T-helper 17 cell (primary cell): ENCODE data around the gene GRIN1. TPM values are rescaled to one million over a fixed set of nuclear protein-coding genes. Genes with fewer than 3 reads are reported as not detected.

Experiments used
- ATAC-seq: fragments of 150-1000 bp; cut with Tn5 transposase; 2 replicates; pipeline ENCODE4 v1.10.0; 2021; ENCODE audit warnings: mild to moderate bottlenecking, moderate library complexity
- DNase-seq, 3 donors: peaks; one replicate each; pipeline versions ENCODE4 v3.0.0 to v3.0.0-alpha.2; 2020 to 2021
- H3K9me3 ChIP-seq: one replicate; pipeline ENCODE4 v1.7.0; 2013; ENCODE audit warnings: low read length, mild to moderate bottlenecking; ENCODE audit not compliant: control insufficient read depth, poor library complexity, severe bottlenecking
- H3K27ac Mint-ChIP-seq: one replicate; pipeline ENCODE4 v1.8.0; 2022; ENCODE audit warnings: mild to moderate bottlenecking, moderate library complexity, mixed read lengths
- H3K27me3 Mint-ChIP-seq: one replicate; pipeline ENCODE4 v1.8.0; 2022; ENCODE audit warnings: mixed read lengths
- H3K36me3 Mint-ChIP-seq: one replicate; pipeline ENCODE4 v1.8.0; 2022; ENCODE audit warnings: low read depth, mixed read lengths
- H3K4me1 Mint-ChIP-seq: one replicate; pipeline ENCODE4 v1.8.0; 2022; ENCODE audit warnings: mild to moderate bottlenecking, mixed read lengths
- H3K4me3 Mint-ChIP-seq: one replicate; pipeline ENCODE4 v1.8.0; 2022; ENCODE audit warnings: mild to moderate bottlenecking, moderate library complexity, mixed read lengths
- total RNA-seq, 4 donors: library from RNA in 2 of 4; stranded (reverse) in 2 of 4; gene quantifications; one replicate each; pipeline ENCODE4 v1.2.3 and lab custom pipeline; 2022 to 2026

GRIN1 gene
- total RNA-seq, 2 donors from 2014 or later: not detected

DNA sequence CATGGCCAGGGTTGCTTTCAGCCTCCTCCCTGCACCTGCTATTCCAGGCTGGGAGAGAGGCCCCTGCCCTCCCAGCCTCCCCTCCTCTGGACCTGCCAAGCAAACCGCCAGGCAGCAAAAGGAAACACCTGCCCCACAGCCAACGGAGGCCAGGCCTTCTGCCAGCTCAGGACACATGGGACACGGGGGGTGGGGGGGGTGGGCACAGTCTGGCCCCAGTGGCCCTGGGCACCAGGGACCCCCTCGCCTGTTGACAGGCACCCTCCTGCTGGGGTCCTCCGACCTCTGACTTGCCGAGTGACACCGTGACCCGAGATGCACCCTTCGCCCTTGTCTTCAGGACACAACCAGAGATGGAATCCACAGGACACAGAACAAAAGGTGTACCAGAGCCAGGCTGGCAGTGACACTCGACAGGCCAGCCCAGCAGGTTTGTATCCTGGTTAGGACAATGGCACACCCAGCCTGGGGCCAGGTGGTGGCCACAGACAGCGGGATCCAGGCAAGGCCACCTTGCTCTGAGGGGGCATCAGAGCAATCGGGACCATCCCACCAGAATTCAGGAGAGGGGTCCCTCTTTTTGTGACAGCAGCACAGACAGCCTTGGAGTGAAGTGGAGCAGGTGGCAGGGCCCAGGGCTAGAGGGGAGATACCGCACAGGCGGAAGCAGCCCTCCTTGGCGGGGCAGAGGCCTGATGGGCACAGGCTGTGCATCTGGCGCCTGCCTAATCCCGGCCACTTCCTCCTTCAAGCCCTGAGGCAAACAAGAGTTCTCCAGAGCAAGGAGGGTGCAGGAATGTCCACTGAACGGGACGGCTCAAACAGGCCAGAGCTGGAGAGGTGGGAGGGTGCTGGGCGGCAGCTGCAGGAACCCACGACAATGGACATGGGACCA is 34.2 kb downstream of the GRIN1 start:
- Mint-ChIP-seq H3K27me3 (peaks cover 16% of the 10 kb centered on the region), H3K4me3 (no peak overlapping the region), H3K27ac (no peak overlapping the region), H3K4me1 (peaks cover 2% of the 10 kb centered on the region), H3K36me3 (no peaks in the 10 kb centered on the region)
- H3K9me3 ChIP-seq: no peaks in the 10 kb centered on the region
- DNase-seq (no peak), ATAC-seq (no peak)

DNA sequence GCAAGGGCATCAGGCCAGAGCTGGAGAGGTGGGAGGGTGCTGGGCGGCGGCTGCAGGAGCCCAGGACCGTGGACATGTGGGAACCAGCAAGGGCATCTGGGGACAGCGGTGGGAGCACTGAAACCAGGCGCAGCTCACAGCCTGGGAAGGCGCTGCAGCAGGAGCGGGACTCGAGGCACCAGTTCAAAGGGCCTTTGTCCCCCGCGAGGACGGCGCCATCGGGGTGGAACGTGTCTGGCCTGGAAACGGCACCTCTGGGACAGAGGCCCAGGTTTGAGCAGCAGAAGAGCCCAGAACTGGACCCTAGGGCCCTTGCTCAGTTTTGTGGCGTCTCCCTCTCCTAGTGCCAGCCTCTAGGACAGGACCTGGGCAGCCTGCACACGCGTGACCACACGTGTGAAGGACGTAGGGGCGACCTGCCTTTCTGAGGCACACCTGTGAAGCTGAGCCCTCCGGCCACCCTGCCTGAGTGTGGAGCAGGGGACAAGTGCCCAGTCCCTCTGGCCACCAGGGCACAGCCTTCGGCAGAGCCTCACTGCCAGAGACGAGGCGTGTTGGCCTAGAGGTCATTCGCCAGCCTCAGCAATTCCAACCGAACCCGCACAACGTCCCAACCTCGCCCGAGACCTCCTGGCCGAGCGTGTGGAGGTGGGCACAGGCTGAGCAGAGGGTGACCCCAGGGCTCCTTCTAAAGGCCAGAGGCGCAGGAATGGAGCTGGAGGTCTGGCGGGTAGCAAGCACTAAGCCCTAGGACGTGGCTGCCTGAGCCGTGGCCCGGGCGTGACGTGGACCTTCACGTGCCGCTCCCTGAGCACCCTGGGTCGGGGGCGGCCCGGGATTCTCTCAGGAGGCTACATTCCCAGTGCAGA is 35.1 kb downstream of the GRIN1 start:
- Mint-ChIP-seq H3K27ac (no peak overlapping the region), H3K4me3 (no peak overlapping the region), H3K27me3 (peaks cover 16% of the 10 kb centered on the region), H3K4me1 (no peaks in the 10 kb centered on the region), H3K36me3 (no peaks in the 10 kb centered on the region)
- H3K9me3 ChIP-seq: no peaks in the 10 kb centered on the region
- ATAC-seq: no peak
- DNase-seq: no peak

DNA sequence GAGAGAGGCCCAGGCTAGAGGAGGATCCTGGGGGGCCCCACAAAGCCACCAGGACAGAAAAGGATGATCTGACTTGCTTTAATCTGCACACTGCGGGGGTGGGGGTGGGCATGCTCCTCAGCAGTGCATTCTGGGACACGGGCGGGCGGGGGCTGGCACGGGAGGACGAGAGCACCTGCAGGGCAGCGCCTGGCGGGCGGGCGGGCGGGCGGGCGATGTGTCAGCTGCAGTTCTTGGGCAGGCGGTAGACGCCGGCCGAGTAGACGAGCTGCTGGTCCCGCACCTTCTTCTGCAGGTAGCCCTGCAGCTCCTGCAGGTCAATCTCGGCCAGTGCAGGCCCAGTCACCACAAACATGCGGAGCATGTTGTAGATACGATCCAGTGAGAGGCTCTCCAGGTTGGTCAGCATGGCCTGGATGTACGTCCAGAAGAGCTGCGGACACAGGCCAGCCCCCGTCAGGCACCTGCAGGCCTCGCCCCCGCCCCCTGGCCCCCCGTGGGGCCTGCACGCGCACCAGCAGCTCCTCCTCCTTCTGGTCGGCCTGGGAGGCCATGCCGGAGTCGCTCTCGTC is 35.9 kb downstream of the GRIN1 start:
- H3K4me1 Mint-ChIP-seq: no peaks in the 10 kb centered on the region
- H3K4me3 Mint-ChIP-seq: no peak overlapping the region
- ATAC-seq: no peak
- H3K9me3 ChIP-seq: no peaks in the 10 kb centered on the region
- no peak overlapping the region for H3K27ac Mint-ChIP-seq
- DNase-seq: no peak
- peaks cover 16% of the 10 kb centered on the region for H3K27me3 Mint-ChIP-seq
- no peaks in the 10 kb centered on the region for H3K36me3 Mint-ChIP-seq

DNA sequence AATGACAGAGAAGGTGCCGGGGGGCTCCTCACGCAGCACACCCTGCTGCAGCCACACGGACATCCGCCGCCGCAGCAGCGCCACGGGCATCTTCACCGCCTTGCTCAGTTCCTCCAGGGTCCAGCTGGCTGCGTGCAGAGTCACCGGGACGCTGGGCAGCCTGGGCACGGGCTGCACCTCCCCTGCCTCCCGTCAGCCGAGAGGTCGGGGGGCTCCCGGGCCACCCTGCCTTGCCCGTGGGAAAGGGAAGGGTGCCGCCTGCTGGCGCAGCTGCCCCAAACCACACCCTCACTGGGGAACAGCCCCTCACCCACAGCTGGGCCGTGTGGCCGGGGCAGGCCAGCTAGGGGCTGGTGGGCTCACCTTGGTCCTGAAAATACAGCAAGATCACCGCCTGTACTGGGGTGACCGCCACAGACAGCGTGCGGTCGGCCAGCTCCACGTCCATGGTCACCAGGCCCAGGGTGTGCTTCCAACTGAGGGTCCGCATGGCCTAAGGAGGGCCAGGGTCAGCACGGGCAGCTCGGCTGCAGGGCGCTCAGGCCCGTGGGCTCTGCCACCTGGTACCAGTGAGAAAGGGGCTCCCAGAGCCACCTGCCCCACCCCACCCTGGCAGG is 36.5 kb downstream of the GRIN1 start:
- ATAC-seq (no peak), DNase-seq (no peak)

DNA sequence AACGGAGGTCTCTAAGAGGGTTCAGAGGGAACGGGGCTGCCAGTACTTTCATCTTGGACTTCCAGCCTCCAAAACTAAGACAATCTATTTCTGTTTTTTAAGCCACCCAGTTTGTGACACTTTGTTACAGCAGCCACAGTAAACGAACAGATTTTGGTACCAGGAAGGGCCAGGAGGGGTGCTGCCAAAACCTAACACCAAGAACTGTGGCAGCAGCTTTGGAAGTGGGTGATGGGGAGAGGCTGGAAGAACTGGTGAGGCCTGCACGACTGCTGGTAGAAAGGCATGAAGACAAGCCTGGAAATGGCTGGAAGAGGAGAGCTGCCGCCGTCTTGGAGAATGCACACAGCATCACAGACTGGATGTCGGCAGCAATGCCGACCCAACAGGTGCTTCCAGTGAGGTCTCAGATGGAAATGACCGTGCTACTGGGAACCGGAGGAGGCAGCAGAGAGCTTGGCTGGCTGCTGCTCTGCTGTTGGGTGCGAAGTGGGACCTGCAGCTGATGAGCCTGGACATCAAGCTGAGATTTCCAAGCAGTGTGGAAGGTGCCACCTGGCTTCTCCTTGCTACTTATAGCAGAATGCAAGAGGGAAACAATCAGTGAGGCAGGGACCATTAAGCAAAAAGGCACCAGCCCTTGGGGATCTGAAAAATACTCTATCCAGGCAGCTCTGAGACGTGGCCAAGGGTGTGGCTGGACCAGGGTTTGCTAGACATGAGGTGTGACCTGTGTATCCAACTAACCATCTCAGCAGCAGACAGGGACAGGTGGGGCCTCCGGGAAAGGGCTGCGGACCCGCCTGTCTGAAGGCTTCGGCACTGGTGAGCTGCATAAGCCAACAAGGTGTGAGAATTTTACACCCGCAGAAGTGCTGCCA is 37.6 kb downstream of the GRIN1 start:
- Mint-ChIP-seq H3K4me1 (no peaks in the 10 kb centered on the region), H3K36me3 (no peaks in the 10 kb centered on the region), H3K4me3 (peak overlapping the region; percentile 41), H3K27me3 (peaks cover 10% of the 10 kb centered on the region), H3K27ac (no peak overlapping the region)
- no peaks in the 10 kb centered on the region for H3K9me3 ChIP-seq
- no peak for DNase-seq
- ATAC-seq: peak; percentile 71

More for the DNA sequence above, 36.5 kb downstream of the GRIN1 start:
- no peaks in the 10 kb centered on the region for H3K36me3 Mint-ChIP-seq
- no peak overlapping the region for H3K27ac Mint-ChIP-seq
- no peaks in the 10 kb centered on the region for H3K4me1 Mint-ChIP-seq
- H3K4me3 Mint-ChIP-seq: no peak overlapping the region
- peaks cover 12% of the 10 kb centered on the region for H3K27me3 Mint-ChIP-seq
- no peaks in the 10 kb centered on the region for H3K9me3 ChIP-seq

DNA sequence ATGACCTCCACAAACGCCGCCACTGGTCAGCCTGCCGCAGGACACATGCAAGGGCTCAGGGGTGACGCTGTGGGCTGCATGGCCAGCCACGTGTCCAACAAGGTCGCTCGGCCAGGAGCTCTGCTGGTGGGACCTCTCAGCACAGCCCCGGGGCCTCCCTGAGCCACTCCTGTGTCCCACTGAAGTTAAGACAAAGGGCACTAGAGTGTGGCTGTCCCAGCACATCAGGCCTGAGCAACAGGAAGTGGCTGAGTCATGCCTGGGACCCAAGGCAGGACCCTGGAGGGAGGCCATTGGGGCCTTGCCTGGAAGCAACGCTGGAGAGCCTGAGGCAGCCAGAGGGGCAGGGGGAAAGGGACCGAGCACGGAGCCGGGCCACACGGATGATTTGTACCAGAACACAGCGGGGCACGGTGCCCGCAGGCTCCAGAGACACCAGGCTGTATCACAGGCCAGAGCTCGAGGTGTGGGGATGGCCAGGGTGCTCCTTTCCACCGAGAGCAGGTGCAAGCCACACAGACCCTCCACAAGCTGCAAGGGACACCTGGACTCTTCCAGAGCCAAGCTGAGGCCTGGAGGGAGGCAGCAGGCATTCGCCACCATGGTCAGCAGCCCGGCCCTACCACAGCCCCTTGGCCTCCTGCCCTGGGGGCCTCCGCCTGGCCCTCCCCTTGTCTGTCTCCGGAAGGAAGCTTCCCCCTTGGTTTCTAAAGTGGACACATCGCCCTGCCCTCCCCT is 39.4 kb downstream of the GRIN1 start:
- H3K27me3 Mint-ChIP-seq: peaks cover under 1% of the 10 kb centered on the region
- H3K27ac Mint-ChIP-seq: no peak overlapping the region
- ATAC-seq (no peak), DNase-seq (no peak)
- peaks cover 3% of the 10 kb centered on the region for H3K36me3 Mint-ChIP-seq
- peaks cover 4% of the 10 kb centered on the region for H3K4me1 Mint-ChIP-seq
- no peaks in the 10 kb centered on the region for H3K9me3 ChIP-seq
- H3K4me3 Mint-ChIP-seq: no peak overlapping the region

DNA sequence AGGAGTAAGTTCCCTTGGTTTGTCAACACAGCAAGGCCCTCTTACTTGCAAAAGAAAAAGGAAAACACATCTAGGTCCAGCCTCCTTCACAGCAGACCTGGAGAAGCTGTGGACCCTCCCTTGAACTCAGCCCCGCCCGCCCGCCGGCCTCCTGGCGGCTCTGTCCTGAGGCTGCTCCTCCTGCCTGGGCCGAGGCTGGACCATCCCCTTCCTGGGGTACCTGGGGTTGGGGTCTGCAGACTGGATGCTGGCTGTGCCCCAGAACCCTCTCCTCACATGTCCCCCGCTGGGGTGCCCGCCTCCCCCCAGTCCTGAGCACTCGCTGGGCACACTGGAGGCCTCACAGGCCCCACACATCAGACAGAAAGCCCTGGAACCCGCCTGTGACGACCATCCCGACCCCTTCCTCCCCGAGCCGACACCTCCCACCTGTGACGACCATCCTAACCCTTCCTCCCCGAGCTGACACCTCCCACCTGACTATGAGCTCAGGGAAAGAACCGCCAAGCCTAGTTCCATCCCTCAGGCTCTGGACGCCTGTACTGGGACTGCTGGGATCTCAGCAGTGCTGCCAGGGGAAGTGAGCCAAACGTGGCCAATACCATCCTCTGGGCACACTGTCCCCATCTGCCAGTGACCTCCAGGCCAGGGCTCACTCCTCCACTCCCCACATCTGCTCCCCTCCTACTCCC is 40.1 kb downstream of the GRIN1 start:
- H3K27me3 Mint-ChIP-seq: no peaks in the 10 kb centered on the region
- no peak overlapping the region for H3K4me3 Mint-ChIP-seq
- H3K4me1 Mint-ChIP-seq: peaks cover 6% of the 10 kb centered on the region
- H3K36me3 Mint-ChIP-seq: peaks cover 3% of the 10 kb centered on the region
- DNase-seq (no peak), ATAC-seq (no peak)
- no peaks in the 10 kb centered on the region for H3K9me3 ChIP-seq
- no peak overlapping the region for H3K27ac Mint-ChIP-seq

DNA sequence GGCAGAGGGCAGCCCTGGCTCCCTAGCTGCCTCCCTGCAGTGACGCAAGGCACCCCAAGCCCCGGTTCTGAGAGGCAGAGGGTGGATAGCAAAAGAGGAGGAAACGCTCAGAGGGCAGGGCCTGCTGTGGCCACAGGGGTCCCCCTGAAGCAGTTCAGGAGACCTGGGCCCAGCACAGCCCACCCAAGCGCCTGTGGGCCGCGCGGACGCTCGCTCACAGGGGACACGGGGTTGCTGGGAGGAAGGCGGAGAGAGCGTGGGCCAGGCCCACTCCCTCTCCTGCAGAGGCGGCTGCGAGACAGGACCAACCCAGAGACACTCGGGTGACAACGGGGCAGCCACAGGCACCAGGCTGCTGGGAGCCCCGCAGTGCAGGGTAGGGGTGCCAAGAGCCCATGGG is 40.8 kb downstream of the GRIN1 start:
- peaks cover 3% of the 10 kb centered on the region for H3K36me3 Mint-ChIP-seq
- H3K4me1 Mint-ChIP-seq: peaks cover 10% of the 10 kb centered on the region
- no peak for DNase-seq
- no peak for ATAC-seq
- no peak overlapping the region for H3K27ac Mint-ChIP-seq
- no peaks in the 10 kb centered on the region for H3K27me3 Mint-ChIP-seq
- no peak overlapping the region for H3K4me3 Mint-ChIP-seq
- H3K9me3 ChIP-seq: no peaks in the 10 kb centered on the region

DNA sequence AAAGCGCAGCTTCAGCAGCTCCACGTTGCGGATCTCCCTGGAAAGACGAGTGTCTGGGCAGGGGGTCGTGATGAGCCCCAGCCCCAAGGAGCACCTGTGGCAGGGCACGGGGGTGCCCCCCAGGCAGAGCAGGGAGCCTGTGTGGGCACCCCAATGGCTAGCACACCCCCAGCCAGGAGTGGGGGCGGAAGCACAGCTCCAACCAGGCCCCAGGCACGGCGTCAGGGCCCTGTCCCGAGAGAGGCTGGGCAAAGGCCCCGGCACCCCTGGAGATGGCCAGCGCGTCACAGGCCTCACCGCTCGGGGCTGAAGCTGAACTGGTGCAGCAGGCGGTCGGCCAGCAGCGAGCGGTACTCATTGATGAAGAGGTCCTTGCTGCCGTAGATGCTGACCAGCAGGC is 41.5 kb downstream of the GRIN1 start:
- ATAC-seq: no peak
- Mint-ChIP-seq H3K4me1 (peaks cover 10% of the 10 kb centered on the region), H3K27ac (no peak overlapping the region), H3K36me3 (peaks cover 3% of the 10 kb centered on the region), H3K27me3 (no peaks in the 10 kb centered on the region), H3K4me3 (no peak overlapping the region)
- no peak for DNase-seq
- no peaks in the 10 kb centered on the region for H3K9me3 ChIP-seq

DNA sequence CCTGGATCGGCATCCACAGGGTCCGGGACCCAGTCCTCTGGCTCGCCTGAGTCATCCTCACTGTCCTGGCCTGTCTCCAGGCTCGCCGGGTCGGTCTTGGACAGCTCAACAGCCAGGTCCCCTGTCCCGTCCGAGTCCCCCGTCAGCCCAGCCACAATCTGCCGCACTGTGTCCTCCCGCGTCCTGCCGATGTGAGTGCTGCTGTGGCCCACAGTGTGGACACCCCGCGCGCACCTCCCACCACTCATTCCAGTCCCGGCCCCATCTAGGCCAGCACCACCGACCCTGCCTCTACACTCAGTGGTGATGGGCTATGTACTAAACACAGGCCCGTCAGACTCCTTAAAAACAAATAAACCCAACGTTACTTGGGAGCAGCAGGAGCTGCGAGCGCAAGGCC is 42.7 kb downstream of the GRIN1 start:
- Mint-ChIP-seq H3K36me3 (peaks cover 3% of the 10 kb centered on the region), H3K27me3 (no peaks in the 10 kb centered on the region), H3K27ac (peak overlapping the region; percentile 80), H3K4me1 (peaks cover 10% of the 10 kb centered on the region), H3K4me3 (no peak overlapping the region)
- no peaks in the 10 kb centered on the region for H3K9me3 ChIP-seq
- DNase-seq: no peak
- ATAC-seq: no peak

DNA sequence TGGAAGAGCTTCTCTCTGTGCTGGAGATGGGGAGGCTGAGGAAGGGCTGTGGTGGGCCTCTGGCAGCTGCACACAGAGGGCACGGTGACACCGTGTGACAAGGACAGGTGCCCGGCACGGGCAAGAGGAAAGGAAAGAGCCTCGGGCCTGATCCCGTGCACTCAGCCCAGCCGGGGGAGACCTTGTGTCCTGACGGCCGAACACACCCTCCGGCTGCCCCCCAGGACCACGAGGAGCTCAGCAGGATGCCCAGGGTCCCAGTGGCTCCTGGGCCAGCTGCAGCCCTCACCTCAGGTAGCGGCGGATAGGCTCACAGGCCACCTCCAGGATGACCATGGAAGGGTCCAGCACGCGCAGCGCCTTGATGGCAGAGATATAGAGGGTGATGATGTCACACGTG is 43.9 kb downstream of the GRIN1 start:
- no peak overlapping the region for H3K27ac Mint-ChIP-seq
- H3K36me3 Mint-ChIP-seq: peaks cover 3% of the 10 kb centered on the region
- ATAC-seq (no peak), DNase-seq (no peak)
- no peaks in the 10 kb centered on the region for H3K9me3 ChIP-seq
- H3K27me3 Mint-ChIP-seq: no peaks in the 10 kb centered on the region
- H3K4me1 Mint-ChIP-seq: peaks cover 12% of the 10 kb centered on the region
- no peak overlapping the region for H3K4me3 Mint-ChIP-seq
